ENCODE data around the gene FSTL5. TPM values are rescaled to one million over a fixed set of nuclear protein-coding genes. Genes with fewer than 3 reads are reported as not detected.

FSTL5 gene
- total and polyA plus RNA-seq, 2 of the 8 experiments (the other 6 are each of a cell fraction or from before 2014, with no cell fraction given): 0.09 to 0.32 TPM

DNA sequence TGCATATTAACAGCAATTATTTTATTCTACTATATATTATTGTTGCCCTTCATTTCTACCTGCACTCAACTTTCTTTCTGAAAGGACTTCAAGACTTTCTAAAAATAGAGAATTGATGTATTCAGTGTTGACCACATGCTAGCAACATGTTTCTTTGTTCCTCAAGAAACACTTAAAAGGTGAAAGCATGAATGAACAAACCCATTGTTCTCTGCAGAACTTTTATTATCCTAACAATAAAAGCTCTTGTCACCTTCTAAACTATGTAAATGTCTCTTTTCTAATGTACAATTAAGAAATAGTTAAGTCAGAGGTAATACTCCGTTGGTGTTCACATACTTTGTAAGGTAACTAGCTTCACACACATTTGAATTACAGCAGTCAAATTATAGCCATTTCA is 638.7 kb downstream of the FSTL5 start:
- no peak overlapping the region for H2AFZ ChIP-seq (ENCODE audit: low read length)
- H2AK5ac ChIP-seq (ENCODE audit: low read depth, low read length): no peak overlapping the region
- H3K4me1 ChIP-seq (replicated peaks in 1 of 4; ENCODE audit: control insufficient read depth in 3 of 4, insufficient read depth in 4 of 4, low read length in 3 of 4): peaks cover 0 to 7% (median 0%) of the 10 kb centered on the region in 4 experiments; a peak in 1 of 7 replicates
- H3K56ac ChIP-seq (replicated peaks; ENCODE audit: insufficient read length, low read depth, low read length): no peak overlapping the region
- H2BK5ac ChIP-seq (ENCODE audit: low read depth, low read length): peak overlapping the region; percentile 60; the same call in 1 of the 2 replicates
- no peak overlapping the region for H2BK120ac ChIP-seq (replicated peaks; ENCODE audit: low read depth, low read length)
- H3K14ac ChIP-seq (ENCODE audit: insufficient read length): no peak overlapping the region
- no peaks in the 10 kb centered on the region for H3K27me3 ChIP-seq (replicated peaks in 1 of 4; ENCODE audit: control insufficient read depth in 3 of 4, extremely low read depth in 1 of 4, insufficient read depth in 3 of 4, low read length in 3 of 4)
- H3K79me1 ChIP-seq (ENCODE audit: low read depth, low read length): no peaks in the 10 kb centered on the region
- no peak overlapping the region for H2BK15ac ChIP-seq (ENCODE audit: low read length)
- no peak overlapping the region for H3K18ac ChIP-seq (ENCODE audit: extremely low read depth, low read length)
- no peaks in the 10 kb centered on the region for H3K79me2 ChIP-seq (ENCODE audit: control insufficient read depth in 1 of 2, insufficient read depth in 2 of 2, low read length in 2 of 2)
- H3K9me3 ChIP-seq (ENCODE audit: insufficient read depth in 2 of 2, low read depth in 1 of 2, low read length in 1 of 2): no peaks in the 10 kb centered on the region
- ChIA-PET POLR2A (ENCODE audit: partially characterized antibody) (no interaction called here), CTCF (ENCODE audit: partially characterized antibody) (interaction anchor here (0.6 kb wide), 2 partner anchors 125 to 644 kb away, joined by 3 to 4 read pairs; no protein-coding TSS in a partner anchor)
- WGBS, 2 experiments (ENCODE audit: extremely low coverage in 1 of 2, insufficient coverage in 1 of 2, insufficient read length in 1 of 2, insufficient replicate concordance in 2 of 2, low coverage in 1 of 2, low lambda C conversion rate in 2 of 2, missing lambda C conversion rate in 1 of 2): 32% methylated on average over 1 of the region's 1 CpG; no CpG with 5 or more reads in 1 of the 2 experiments
- no peak overlapping the region for H4K8ac ChIP-seq (ENCODE audit: extremely low read depth, insufficient read depth, low read length)
- peak overlapping the region in 1 of 2 experiments; percentile 32; a peak in 2 of 4 replicates for H3K4me2 ChIP-seq (ENCODE audit: insufficient read depth in 1 of 2, low read depth in 2 of 2, low read length in 2 of 2)
- no peak overlapping the region for H3K27ac ChIP-seq (ENCODE audit: low read depth, low read length)
- FAIRE-seq (no peak), DNase-seq (ENCODE audit: low read depth in 1 of 2, low spot score in 2 of 2) (no peak)
- no peaks in the 10 kb centered on the region for H3K36me3 ChIP-seq (ENCODE audit: control insufficient read depth in 2 of 4, insufficient read depth in 4 of 4, low read length in 3 of 4)
- no peaks in the 10 kb centered on the region for H4K20me1 ChIP-seq (replicated peaks in 1 of 2; ENCODE audit: control insufficient read depth in 1 of 2, insufficient read depth in 2 of 2, low read length in 2 of 2)
- peak overlapping the region; percentile 50; the same call in 1 of the 2 replicates for H2BK12ac ChIP-seq (ENCODE audit: low read depth, low read length)
- no peak overlapping the region for H3K4ac ChIP-seq (replicated peaks; ENCODE audit: insufficient read length, low read depth, low read length)
- H3K9ac ChIP-seq (replicated peaks in 1 of 4; ENCODE audit: extremely low read depth in 1 of 4, low read depth in 3 of 4, low read length in 3 of 4): no peak overlapping the region
- H4K91ac ChIP-seq (replicated peaks; ENCODE audit: insufficient read length, low read length): no peak overlapping the region
- no peak overlapping the region for H3K23ac ChIP-seq (ENCODE audit: insufficient read length)
- no peak overlapping the region for H2BK20ac ChIP-seq (ENCODE audit: low read length)
- no peaks in the 10 kb centered on the region for H3K23me2 ChIP-seq (ENCODE audit: low read depth, low read length)
- H3K4me3 ChIP-seq (ENCODE audit: extremely low read depth in 1 of 4, insufficient read depth in 2 of 4, low read depth in 3 of 4, low read length in 4 of 4): no peak overlapping the region
- H4K5ac ChIP-seq (ENCODE audit: insufficient read length, low read depth, low read length): no peak overlapping the region

Data from H1 (cell line).